ENCODE results near the gene EXO1.
"Not testable (repeated sequence)": the region's sequence is repeated elsewhere in the genome, so short reads cannot be mapped to it uniquely, and the experiment has no call there.

EXO1 gene

GRCh38 chr1:241829468-241829867 lies 18.5 kb upstream of the EXO1 start:
- DNase-seq: no peak
- in situ Hi-C loops (cut with HindIII; ENCODE audit: low pct_ligation_motif_present, low pct_unique_long_range_greater_than_20kb, low sequenced_read_pairs): no loop called here

GRCh38 chr1:241834733-241835377 lies 13.1 kb upstream of the EXO1 start:
- DNase-seq: peak; percentile 65
- in situ Hi-C loops (cut with HindIII; ENCODE audit: low pct_ligation_motif_present, low pct_unique_long_range_greater_than_20kb, low sequenced_read_pairs): no loop called here

GRCh38 chr1:241836941-241837340 lies 11.1 kb upstream of the EXO1 start:
- in situ Hi-C loops (cut with HindIII; ENCODE audit: low pct_ligation_motif_present, low pct_unique_long_range_greater_than_20kb, low sequenced_read_pairs): no loop called here
- DNase-seq: no peak

- in situ Hi-C loops (cut with HindIII; ENCODE audit: low pct_ligation_motif_present, low pct_unique_long_range_greater_than_20kb, low sequenced_read_pairs): no loop called here
- DNase-seq: no peak
Observed at GRCh38 chr1:241837416-241837815, 10.6 kb upstream of the EXO1 start.

GRCh38 chr1:241837901-241838300 lies 10.1 kb upstream of the EXO1 start:
- no peak for DNase-seq
- in situ Hi-C loops (cut with HindIII; ENCODE audit: low pct_ligation_motif_present, low pct_unique_long_range_greater_than_20kb, low sequenced_read_pairs): no loop called here

GRCh38 chr1:241838897-241839296 lies 9.1 kb upstream of the EXO1 start:
- in situ Hi-C loops (cut with HindIII; ENCODE audit: low pct_ligation_motif_present, low pct_unique_long_range_greater_than_20kb, low sequenced_read_pairs): no loop called here
- DNase-seq: no peak

- DNase-seq: no peak
- in situ Hi-C loops (cut with HindIII; ENCODE audit: low pct_ligation_motif_present, low pct_unique_long_range_greater_than_20kb, low sequenced_read_pairs): no loop called here
Observed at GRCh38 chr1:241839369-241839979, 8.5 kb upstream of the EXO1 start.

GRCh38 chr1:241840164-241840563 lies 7.8 kb upstream of the EXO1 start:
- in situ Hi-C loops (cut with HindIII; ENCODE audit: low pct_ligation_motif_present, low pct_unique_long_range_greater_than_20kb, low sequenced_read_pairs): no loop called here
- DNase-seq: no peak

GRCh38 chr1:241841691-241842090 lies 6.3 kb upstream of the EXO1 start:
- DNase-seq: no peak
- in situ Hi-C loops (cut with HindIII; ENCODE audit: low pct_ligation_motif_present, low pct_unique_long_range_greater_than_20kb, low sequenced_read_pairs): no loop called here

- in situ Hi-C loops (cut with HindIII; ENCODE audit: low pct_ligation_motif_present, low pct_unique_long_range_greater_than_20kb, low sequenced_read_pairs): no loop called here
- DNase-seq: no peak
Observed at GRCh38 chr1:241842565-241842964, 5.4 kb upstream of the EXO1 start.

- DNase-seq: no peak
- in situ Hi-C loops (cut with HindIII; ENCODE audit: low pct_ligation_motif_present, low pct_unique_long_range_greater_than_20kb, low sequenced_read_pairs): no loop called here
Observed at GRCh38 chr1:241844593-241844992, 3.4 kb upstream of the EXO1 start.

- in situ Hi-C loops (cut with HindIII; ENCODE audit: low pct_ligation_motif_present, low pct_unique_long_range_greater_than_20kb, low sequenced_read_pairs): no loop called here
Observed at GRCh38 chr1:241846375-241846774, 1.6 kb upstream of the EXO1 start.

GRCh38 chr1:241846862-241847539 lies 1.0 kb upstream of the EXO1 start:
- DNase-seq: no peak
- in situ Hi-C loops (cut with HindIII; ENCODE audit: low pct_ligation_motif_present, low pct_unique_long_range_greater_than_20kb, low sequenced_read_pairs): no loop called here

More at GRCh38 chr1:241846375-241846774, 1.6 kb upstream of the EXO1 start:
- no peak for DNase-seq

GRCh38 chr1:241847540-241847795 lies 536 bp upstream of the EXO1 start:
- in situ Hi-C loops (cut with HindIII; ENCODE audit: low pct_ligation_motif_present, low pct_unique_long_range_greater_than_20kb, low sequenced_read_pairs): no loop called here
- DNase-seq: no peak

- DNase-seq: no peak
- in situ Hi-C loops (cut with HindIII; ENCODE audit: low pct_ligation_motif_present, low pct_unique_long_range_greater_than_20kb, low sequenced_read_pairs): no loop called here
Observed at GRCh38 chr1:241848686-241849344, 811 bp downstream of the EXO1 start.

GRCh38 chr1:241849345-241849695 lies 1.3 kb downstream of the EXO1 start:
- in situ Hi-C loops (cut with HindIII; ENCODE audit: low pct_ligation_motif_present, low pct_unique_long_range_greater_than_20kb, low sequenced_read_pairs): no loop called here
- no peak for DNase-seq

GRCh38 chr1:241855545-241856140 lies 7.6 kb downstream of the EXO1 start:
- in situ Hi-C loops (cut with HindIII; ENCODE audit: low pct_ligation_motif_present, low pct_unique_long_range_greater_than_20kb, low sequenced_read_pairs): loop anchor here (25.0 kb wide), 1 partner anchor 218 kb away; the partner anchor contains the start of genes CHML and OPN3

GRCh38 chr1:241857131-241857530 lies 9.1 kb downstream of the EXO1 start:
- in situ Hi-C loops (cut with HindIII; ENCODE audit: low pct_ligation_motif_present, low pct_unique_long_range_greater_than_20kb, low sequenced_read_pairs): loop anchor here (25.0 kb wide), 1 partner anchor 220 kb away; the partner anchor contains the start of genes CHML and OPN3

More at GRCh38 chr1:241855545-241856140, 7.6 kb downstream of the EXO1 start:
- DNase-seq: not testable (repeated sequence)

GRCh38 chr1:241860922-241861321 lies 12.9 kb downstream of the EXO1 start:
- DNase-seq: no peak
- in situ Hi-C loops (cut with HindIII; ENCODE audit: low pct_ligation_motif_present, low pct_unique_long_range_greater_than_20kb, low sequenced_read_pairs): loop anchor here (25.0 kb wide), 1 partner anchor 224 kb away; the partner anchor contains the start of genes CHML and OPN3

More at GRCh38 chr1:241857131-241857530, 9.1 kb downstream of the EXO1 start:
- DNase-seq: no peak
